GM20000 (cell line): ENCODE measurements around the gene XXYLT1.
"Not testable (repeated sequence)": the region's sequence is repeated elsewhere in the genome, so short reads cannot be mapped to it uniquely, and the experiment has no call there.

ENCODE experiments used
- DNase-seq: peaks from one replicate; pipeline ENCODE4 v3.0.0; 2012; ENCODE audit warnings: low spot score
- CTCF ChIP-seq: IDR thresholded peaks from 2 replicates; pipeline ENCODE4 v1.5.1; 2012; ENCODE audit warnings: mild to moderate bottlenecking, control low read depth; ENCODE audit errors: extremely low read depth, missing control alignments

XXYLT1 gene

GRCh38 chr3:195230244-195230643 lies 40.7 kb downstream of the XXYLT1 start:
- DNase-seq = no peak
- TF ChIP-seq CTCF = no peak

- DNase-seq = not testable (repeated sequence)
These were observed 42.1 kb downstream of the XXYLT1 start for GRCh38 chr3:195228886-195229285.

DNA sequence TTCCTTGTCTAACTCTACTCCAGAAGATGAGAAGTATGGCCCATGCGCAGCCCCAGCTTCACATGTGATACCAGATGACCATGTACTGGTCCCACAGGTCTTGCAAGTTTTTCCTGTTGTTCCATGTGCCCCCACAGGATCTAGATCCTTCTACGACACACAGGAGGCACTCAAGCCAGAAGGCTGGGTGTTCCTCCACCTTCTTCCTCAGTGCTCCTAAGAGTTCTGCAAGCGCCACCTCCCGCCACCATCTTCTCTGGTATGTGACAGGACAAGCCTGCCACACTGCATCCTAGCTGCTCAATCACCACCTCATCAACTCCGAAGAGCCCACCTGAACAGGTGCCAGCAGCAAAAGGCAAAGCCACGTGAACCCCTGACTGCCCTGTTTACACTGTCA lies 43.1 kb downstream of the XXYLT1 start:
- no peak for TF ChIP-seq CTCF
- no peak for DNase-seq

DNA sequence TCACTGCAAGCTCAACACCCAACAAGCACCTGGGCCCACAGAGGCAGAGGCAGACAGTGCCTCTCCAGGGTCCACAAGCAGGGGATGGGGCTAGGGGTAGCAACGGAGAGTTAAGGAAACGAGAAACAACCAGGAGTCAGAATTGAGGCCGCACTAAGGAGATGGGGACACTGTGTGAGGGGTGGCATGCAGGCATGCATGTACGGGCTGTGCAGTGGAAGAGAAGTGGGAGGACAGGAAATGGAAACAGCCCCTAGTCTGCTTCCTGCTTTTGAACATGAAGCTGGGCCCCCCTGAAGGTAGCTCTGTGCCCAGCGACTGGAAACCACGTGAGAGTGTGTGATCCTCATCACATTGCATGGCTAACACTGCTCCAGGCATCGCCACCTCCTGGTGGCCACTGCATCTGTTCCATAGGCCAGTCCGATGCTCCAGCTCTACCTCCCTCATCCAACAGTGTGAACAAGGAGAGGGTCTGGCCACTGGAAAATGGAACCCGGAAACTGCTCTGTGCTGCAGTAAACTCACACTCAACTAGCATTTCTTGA lies 44.0 kb downstream of the XXYLT1 start:
- DNase-seq = peak; percentile 40
- TF ChIP-seq CTCF = peak; percentile 35

- no peak for TF ChIP-seq CTCF
- DNase-seq = no peak
These were observed 44.5 kb downstream of the XXYLT1 start for GRCh38 chr3:195226445-195226844.

- TF ChIP-seq CTCF = no peak
- DNase-seq = no peak
These were observed 45.9 kb downstream of the XXYLT1 start for GRCh38 chr3:195224980-195225580.

GRCh38 chr3:195224156-195224979 lies 46.6 kb downstream of the XXYLT1 start:
- DNase-seq = no peak
- TF ChIP-seq CTCF = no peak
